Peyer's patch (tissue), 4 donors: ENCODE results near the gene GPR78.

Experiments
- POLR2A ChIP-seq, 2 donors: fragments of 450-650 bp; IDR thresholded peaks; one replicate each; pipeline ENCODE4 v1.5.1; 2017; ENCODE audit warnings: antibody characterized with exemption in 2 of 2, mild to moderate bottlenecking in 2 of 2, moderate library complexity in 2 of 2
- TF ChIP-seq, protein P1 (sequence below), 6 experiments: fragments of 450-650 bp in 4 of 6; fragments of 200-600 bp in 2 of 6; sonication (generic) in 1 of 6; IDR thresholded peaks; one replicate each; pipeline ENCODE4 v1.5.1; 2017 to 2019; ENCODE audit warnings: antibody characterized with exemption in 6 of 6, mild to moderate bottlenecking in 3 of 6, moderate library complexity in 1 of 6

DNA sequence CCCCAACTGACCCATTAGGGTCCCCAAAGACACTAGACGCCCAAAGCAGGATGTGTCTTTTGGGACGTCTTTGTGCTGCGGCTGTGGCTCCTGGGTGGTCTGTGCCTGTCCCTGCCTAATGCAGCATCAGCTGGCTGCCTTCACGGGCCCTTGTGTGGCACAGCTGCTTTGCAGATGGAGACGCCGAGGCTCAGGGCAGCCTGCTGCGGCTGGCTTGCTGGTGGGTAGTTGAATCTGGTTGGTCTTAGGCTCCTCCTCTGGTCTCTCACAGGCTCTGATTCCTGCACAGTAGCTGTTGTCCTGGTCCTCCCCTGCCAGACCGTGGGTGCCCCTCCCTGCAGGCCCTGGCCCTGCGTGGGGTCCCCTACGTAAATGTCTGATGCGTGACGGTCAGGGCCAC is 20.5 kb downstream of the GPR78 start:
- TF ChIP-seq, protein P1, sequence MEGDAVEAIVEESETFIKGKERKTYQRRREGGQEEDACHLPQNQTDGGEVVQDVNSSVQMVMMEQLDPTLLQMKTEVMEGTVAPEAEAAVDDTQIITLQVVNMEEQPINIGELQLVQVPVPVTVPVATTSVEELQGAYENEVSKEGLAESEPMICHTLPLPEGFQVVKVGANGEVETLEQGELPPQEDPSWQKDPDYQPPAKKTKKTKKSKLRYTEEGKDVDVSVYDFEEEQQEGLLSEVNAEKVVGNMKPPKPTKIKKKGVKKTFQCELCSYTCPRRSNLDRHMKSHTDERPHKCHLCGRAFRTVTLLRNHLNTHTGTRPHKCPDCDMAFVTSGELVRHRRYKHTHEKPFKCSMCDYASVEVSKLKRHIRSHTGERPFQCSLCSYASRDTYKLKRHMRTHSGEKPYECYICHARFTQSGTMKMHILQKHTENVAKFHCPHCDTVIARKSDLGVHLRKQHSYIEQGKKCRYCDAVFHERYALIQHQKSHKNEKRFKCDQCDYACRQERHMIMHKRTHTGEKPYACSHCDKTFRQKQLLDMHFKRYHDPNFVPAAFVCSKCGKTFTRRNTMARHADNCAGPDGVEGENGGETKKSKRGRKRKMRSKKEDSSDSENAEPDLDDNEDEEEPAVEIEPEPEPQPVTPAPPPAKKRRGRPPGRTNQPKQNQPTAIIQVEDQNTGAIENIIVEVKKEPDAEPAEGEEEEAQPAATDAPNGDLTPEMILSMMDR (IDR thresholded peaks at IDR 0.05), result no peak
- TF ChIP-seq POLR2A (IDR thresholded peaks at IDR 0.05), result no peak
